C4-2B (cell line): ENCODE results near the gene HOXB2.

Source experiments
- CTCF ChIP-seq: fragments of 450-650 bp; conservative IDR thresholded peaks from 2 replicates; pipeline ENCODE4 v1.5.1; 2017; ENCODE audit warnings: mild to moderate bottlenecking
- ZFX ChIP-seq: fragments of 450-650 bp; IDR thresholded peaks from 2 replicates; pipeline ENCODE4 v1.6.1; 2017

- no peak for TF ChIP-seq CTCF
- no peak for TF ChIP-seq ZFX
Measured at GRCh38 chr17:48565022-48565554, 20.2 kb upstream of the HOXB2 start.
